Endodermal cell (in vitro differentiated cells): ENCODE results near the gene ANOS1. TPM values are rescaled to one million over a fixed set of nuclear protein-coding genes. Genes with fewer than 3 reads are reported as not detected.

Experiments used
- DNase-seq: peaks from one replicate; pipeline ENCODE4 v3.0.0-alpha.2; 2017
- H3K27ac ChIP-seq: 2 replicates; pipeline ENCODE4 v1.5.1; 2013; ENCODE audit warnings: mild to moderate bottlenecking, low read depth, low read length, moderate library complexity
- H3K27me3 ChIP-seq: 2 replicates; pipeline ENCODE4 v1.6.1; 2013; ENCODE audit warnings: mild to moderate bottlenecking, low read length, moderate library complexity; ENCODE audit not compliant: insufficient read depth, control insufficient read depth, poor library complexity, severe bottlenecking
- H3K36me3 ChIP-seq: 2 replicates; pipeline ENCODE4 v1.7.0; 2013; ENCODE audit warnings: mild to moderate bottlenecking, low read length, moderate library complexity; ENCODE audit not compliant: control insufficient read depth, insufficient read depth
- H3K4me1 ChIP-seq: one replicate; pipeline ENCODE4 v1.7.0; 2013; ENCODE audit warnings: low read length; ENCODE audit not compliant: control insufficient read depth, insufficient read depth
- H3K4me3 ChIP-seq: 2 replicates; pipeline ENCODE4 v1.5.1; 2013; ENCODE audit warnings: mild to moderate bottlenecking, low read length, moderate library complexity
- H3K9ac ChIP-seq: 2 replicates; pipeline ENCODE4 v1.6.1; 2013; ENCODE audit warnings: mild to moderate bottlenecking, low read length, moderate library complexity; ENCODE audit not compliant: poor library complexity, severe bottlenecking; ENCODE audit errors: extremely low read depth
- H3K9me3 ChIP-seq: 2 replicates; pipeline ENCODE4 v1.6.1; 2013; ENCODE audit warnings: mild to moderate bottlenecking, low read length, moderate library complexity; ENCODE audit not compliant: control insufficient read depth
- H3K27ac Mint-ChIP-seq: 2 replicates; pipeline ENCODE4 v1.8.0; 2020; ENCODE audit warnings: mixed read lengths
- H3K27me3 Mint-ChIP-seq: 2 replicates; pipeline ENCODE4 v1.8.0; 2021; ENCODE audit warnings: mild to moderate bottlenecking, mixed read lengths; ENCODE audit not compliant: insufficient read depth
- H3K36me3 Mint-ChIP-seq: 2 replicates; pipeline ENCODE4 v1.8.0; 2020; ENCODE audit warnings: low read depth, mixed read lengths
- H3K4me1 Mint-ChIP-seq: 2 replicates; pipeline ENCODE4 v1.8.0; 2020; ENCODE audit warnings: mixed read lengths
- H3K4me3 Mint-ChIP-seq: 2 replicates; pipeline ENCODE4 v1.8.0; 2020; ENCODE audit warnings: mild to moderate bottlenecking, moderate library complexity, mixed read lengths
- H3K9me3 Mint-ChIP-seq: 2 replicates; pipeline ENCODE4 v1.8.0; 2020; ENCODE audit warnings: mild to moderate bottlenecking, mixed read lengths
- CTCF ChIP-seq: fragments of 200-600 bp; sonication (generic); conservative IDR thresholded peaks from 2 replicates; pipeline ENCODE4 v1.5.0; 2021; ENCODE audit warnings: antibody characterized with exemption, mild to moderate bottlenecking
- WGBS, 2 experiments: methylation state at CpG; one replicate each; pipeline versions ENCODE4 v1.1.5 to v1.1.7; 2013; ENCODE audit warnings: missing lambda C conversion rate in 2 of 2, mixed read lengths in 1 of 2; ENCODE audit not compliant: insufficient coverage in 1 of 2, insufficient read length in 1 of 2; 5-methylcytosine and 5-hydroxymethylcytosine counted together
- total RNA-seq, 2 donors: library from RNA; stranded (reverse); fragmentation: NEBNext Ultra II Directional in 1 of 2; extraction: Animal tissue kit (Norgen Biotek cat#: 25700) in 1 of 2; gene quantifications; 2 replicates in 1 of 2; 3 replicates in 1 of 2; pipeline ENCODE4 v1.2.1, GENCODE V29; 2021

Gene ANOS1
- total RNA-seq, 2 donors from 2014 or later = 7.1 to 57.4 TPM

- no peaks in the 10 kb centered on the region for H3K4me1 ChIP-seq
- 100% methylated on average over 2 of the region's 2 CpGs; no CpG with 5 or more reads in 1 of the 2 experiments for WGBS, 2 experiments
- H3K9ac ChIP-seq = no peak overlapping the region
- H3K27ac ChIP-seq = no peak overlapping the region
- no peaks in the 10 kb centered on the region for H3K9me3 ChIP-seq
- Mint-ChIP-seq H3K4me1 (peaks cover 27% of the 10 kb centered on the region), H3K27me3 (no peaks in the 10 kb centered on the region), H3K4me3 (no peak overlapping the region), H3K27ac (no peak overlapping the region), H3K9me3 (no peaks in the 10 kb centered on the region), H3K36me3 (peaks cover 18% of the 10 kb centered on the region)
- H3K27me3 ChIP-seq = no peaks in the 10 kb centered on the region
- no peak overlapping the region for H3K4me3 ChIP-seq
- H3K36me3 ChIP-seq = no peaks in the 10 kb centered on the region
- TF ChIP-seq CTCF = no peak
- no peak for DNase-seq
Measured at GRCh38 chrX:8717354-8717753, 14.6 kb downstream of the ANOS1 start.

GRCh38 chrX:8714164-8714563 lies 17.8 kb downstream of the ANOS1 start:
- no peak for TF ChIP-seq CTCF
- peaks cover 10% of the 10 kb centered on the region for H3K36me3 Mint-ChIP-seq
- H3K4me1 Mint-ChIP-seq = peaks cover 6% of the 10 kb centered on the region
- DNase-seq = no peak
- H3K4me1 ChIP-seq = no peaks in the 10 kb centered on the region
- H3K9ac ChIP-seq = no peak overlapping the region
- no peak overlapping the region for H3K4me3 Mint-ChIP-seq
- H3K27ac Mint-ChIP-seq = peak overlapping the region; percentile 18
- H3K27me3 Mint-ChIP-seq = no peaks in the 10 kb centered on the region
- no peak overlapping the region for H3K27ac ChIP-seq
- no peaks in the 10 kb centered on the region for H3K9me3 ChIP-seq
- WGBS, 2 experiments = 100% methylated on average over 1 of the region's 3 CpGs; no CpG with 5 or more reads in 1 of the 2 experiments
- no peaks in the 10 kb centered on the region for H3K36me3 ChIP-seq
- no peaks in the 10 kb centered on the region for H3K9me3 Mint-ChIP-seq
- no peaks in the 10 kb centered on the region for H3K27me3 ChIP-seq
- H3K4me3 ChIP-seq = no peak overlapping the region

GRCh38 chrX:8711401-8711800 lies 20.5 kb downstream of the ANOS1 start:
- Mint-ChIP-seq H3K27ac (no peak overlapping the region), H3K4me3 (no peak overlapping the region), H3K36me3 (peaks cover 12% of the 10 kb centered on the region), H3K27me3 (no peaks in the 10 kb centered on the region), H3K4me1 (peaks cover 10% of the 10 kb centered on the region), H3K9me3 (peaks cover 1% of the 10 kb centered on the region)
- TF ChIP-seq CTCF = no peak
- Histone ChIP-seq H3K9me3 (no peaks in the 10 kb centered on the region), H3K27me3 (no peaks in the 10 kb centered on the region), H3K36me3 (no peaks in the 10 kb centered on the region), H3K27ac (no peak overlapping the region), H3K9ac (no peak overlapping the region), H3K4me1 (peaks cover under 1% of the 10 kb centered on the region), H3K4me3 (no peak overlapping the region)
- no peak for DNase-seq
- 80 to 93% methylated on average over 1 to 2 of the region's 2 CpGs for WGBS, 2 experiments
